DLD1 (cell line): ENCODE results near the gene SRPK1.

Experiments used
- in situ Hi-C: cut with HindIII; loops from 2 replicates; pipeline ENCODE4 v1.10.0; 2017; ENCODE audit warnings: low sequenced_read_pairs

The SRPK1 gene

GRCh38 chr6:35903679-35904078 lies 17.2 kb downstream of the SRPK1 start:
- in situ Hi-C loops = no loop called here

- in situ Hi-C loops = no loop called here
Observed at GRCh38 chr6:35900448-35900847, 20.4 kb downstream of the SRPK1 start.

- in situ Hi-C loops = no loop called here
Observed at GRCh38 chr6:35898003-35898402, 22.9 kb downstream of the SRPK1 start.

GRCh38 chr6:35897486-35897885 lies 23.4 kb downstream of the SRPK1 start:
- in situ Hi-C loops = no loop called here

- in situ Hi-C loops = no loop called here
Observed at GRCh38 chr6:35897036-35897435, 23.9 kb downstream of the SRPK1 start.

- in situ Hi-C loops = no loop called here
Observed at GRCh38 chr6:35896228-35896627, 24.7 kb downstream of the SRPK1 start.

- in situ Hi-C loops = no loop called here
Observed at GRCh38 chr6:35895560-35895959, 25.3 kb downstream of the SRPK1 start.

GRCh38 chr6:35894776-35895175 lies 26.1 kb downstream of the SRPK1 start:
- in situ Hi-C loops = no loop called here

GRCh38 chr6:35893246-35893645 lies 27.7 kb downstream of the SRPK1 start:
- in situ Hi-C loops = no loop called here

- in situ Hi-C loops = no loop called here
Observed at GRCh38 chr6:35892482-35892881, 28.4 kb downstream of the SRPK1 start.

- in situ Hi-C loops = no loop called here
Observed at GRCh38 chr6:35879151-35879550, 41.7 kb downstream of the SRPK1 start.

GRCh38 chr6:35876902-35877301 lies 44.0 kb downstream of the SRPK1 start:
- in situ Hi-C loops = no loop called here

- in situ Hi-C loops = no loop called here
Observed at GRCh38 chr6:35874730-35875129, 46.2 kb downstream of the SRPK1 start.

- in situ Hi-C loops = no loop called here
Observed at GRCh38 chr6:35859367-35859766, 61.5 kb downstream of the SRPK1 start.

GRCh38 chr6:35857853-35858252 lies 63.0 kb downstream of the SRPK1 start:
- in situ Hi-C loops = no loop called here

GRCh38 chr6:35856250-35856649 lies 64.6 kb downstream of the SRPK1 start:
- in situ Hi-C loops = no loop called here

- in situ Hi-C loops = no loop called here
Observed at GRCh38 chr6:35852994-35853393, 67.9 kb downstream of the SRPK1 start.

GRCh38 chr6:35850208-35850607 lies 70.7 kb downstream of the SRPK1 start:
- in situ Hi-C loops = no loop called here

GRCh38 chr6:35844290-35844689 lies 76.6 kb downstream of the SRPK1 start:
- in situ Hi-C loops = no loop called here

GRCh38 chr6:35842381-35842780 lies 78.5 kb downstream of the SRPK1 start:
- in situ Hi-C loops = no loop called here

- in situ Hi-C loops = no loop called here
Observed at GRCh38 chr6:35839019-35839418, 81.9 kb downstream of the SRPK1 start.

- in situ Hi-C loops = no loop called here
Observed at GRCh38 chr6:35833536-35833935, 87.4 kb downstream of the SRPK1 start.

- in situ Hi-C loops = no loop called here
Observed at GRCh38 chr6:35831257-35832007, 89.5 kb downstream of the SRPK1 start.
